ENCODE results near the gene MIB1. TPM values are rescaled to one million over a fixed set of nuclear protein-coding genes. Genes with fewer than 3 reads are reported as not detected.

Gene MIB1
- total RNA-seq, 1 experiment from 2014 or later: 48.8 TPM

DNA sequence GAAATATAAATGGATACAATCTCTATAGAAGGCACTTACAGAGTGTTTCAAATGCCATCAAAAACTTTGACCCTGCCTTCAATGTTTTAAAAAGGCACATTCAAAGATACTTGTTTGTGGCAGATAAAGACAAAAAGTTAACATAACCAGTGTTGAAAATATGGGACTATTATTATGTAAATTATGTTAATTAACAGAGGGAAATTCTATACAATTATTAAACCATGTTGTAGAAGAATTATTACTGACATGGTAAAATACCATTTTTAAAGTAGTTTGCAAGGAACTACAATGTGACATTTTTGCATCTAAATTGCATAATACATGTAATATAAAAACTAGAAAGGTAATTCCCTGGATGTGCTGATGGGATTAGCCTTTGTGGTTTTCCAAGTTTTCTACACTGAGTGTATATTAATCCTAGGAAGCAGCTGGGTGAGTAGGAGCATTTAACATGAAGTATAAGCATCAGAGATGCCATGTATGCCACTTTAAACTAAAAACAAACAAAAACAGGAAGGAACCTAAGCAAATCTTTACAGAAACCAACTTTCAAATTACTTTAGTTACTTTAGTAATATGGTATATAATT, 21.7 kb downstream of the MIB1 start:
- Mint-ChIP-seq H3K27me3 (ENCODE audit: low read depth) (no peaks in the 10 kb centered on the region), H3K4me1 (peaks cover 32% of the 10 kb centered on the region in 2 experiments), H3K4me3 (no peak overlapping the region), H3K27ac (peak overlapping the region in 1 of 3 experiments; percentile 60; a peak in 1 of 7 replicates), H3K9me3 (no peaks in the 10 kb centered on the region), H3K36me3 (ENCODE audit: insufficient read depth in 1 of 3, low read depth in 3 of 3) (peaks cover 16 to 18% (median 17%) of the 10 kb centered on the region in 3 experiments; a peak in 6 of 7 replicates)
- H3K4me1 ChIP-seq (ENCODE audit: insufficient read depth, low read length): peaks cover 2% of the 10 kb centered on the region; the same call in 1 of the 2 replicates
- H2BK12ac ChIP-seq (ENCODE audit: insufficient read length, low read depth, low read length): no peak overlapping the region
- no peak overlapping the region for H2BK20ac ChIP-seq (ENCODE audit: low read depth, low read length, poor library complexity, severe bottlenecking)
- no peak overlapping the region for H2AFZ ChIP-seq (ENCODE audit: low read length)
- no peak for DNase-seq
- TF ChIP-seq, protein P1, sequence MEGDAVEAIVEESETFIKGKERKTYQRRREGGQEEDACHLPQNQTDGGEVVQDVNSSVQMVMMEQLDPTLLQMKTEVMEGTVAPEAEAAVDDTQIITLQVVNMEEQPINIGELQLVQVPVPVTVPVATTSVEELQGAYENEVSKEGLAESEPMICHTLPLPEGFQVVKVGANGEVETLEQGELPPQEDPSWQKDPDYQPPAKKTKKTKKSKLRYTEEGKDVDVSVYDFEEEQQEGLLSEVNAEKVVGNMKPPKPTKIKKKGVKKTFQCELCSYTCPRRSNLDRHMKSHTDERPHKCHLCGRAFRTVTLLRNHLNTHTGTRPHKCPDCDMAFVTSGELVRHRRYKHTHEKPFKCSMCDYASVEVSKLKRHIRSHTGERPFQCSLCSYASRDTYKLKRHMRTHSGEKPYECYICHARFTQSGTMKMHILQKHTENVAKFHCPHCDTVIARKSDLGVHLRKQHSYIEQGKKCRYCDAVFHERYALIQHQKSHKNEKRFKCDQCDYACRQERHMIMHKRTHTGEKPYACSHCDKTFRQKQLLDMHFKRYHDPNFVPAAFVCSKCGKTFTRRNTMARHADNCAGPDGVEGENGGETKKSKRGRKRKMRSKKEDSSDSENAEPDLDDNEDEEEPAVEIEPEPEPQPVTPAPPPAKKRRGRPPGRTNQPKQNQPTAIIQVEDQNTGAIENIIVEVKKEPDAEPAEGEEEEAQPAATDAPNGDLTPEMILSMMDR (conservative IDR thresholded peaks at IDR 0.05): no peak
- H4K20me1 ChIP-seq (ENCODE audit: control insufficient read depth, insufficient read depth, insufficient read length): no peaks in the 10 kb centered on the region
- H3K23ac ChIP-seq (ENCODE audit: insufficient read length, low read depth, low read length): no peak overlapping the region
- no peaks in the 10 kb centered on the region for H3K27me3 ChIP-seq (ENCODE audit: insufficient read depth, low read length)
- no peak overlapping the region for H2BK5ac ChIP-seq (ENCODE audit: insufficient read length, low read length)
- H3K4ac ChIP-seq (ENCODE audit: low read depth, low read length): no peak overlapping the region
- H3K18ac ChIP-seq (ENCODE audit: insufficient read length, low read depth, low read length): no peak overlapping the region
- H3K4me2 ChIP-seq (ENCODE audit: insufficient read depth, insufficient read length, low read length): no peak overlapping the region
- H2AK5ac ChIP-seq (ENCODE audit: insufficient read length, low read length): no peak overlapping the region
- no peak overlapping the region for H3K27ac ChIP-seq (ENCODE audit: insufficient read length, low read depth, low read length)
- no peak overlapping the region for H4K91ac ChIP-seq (ENCODE audit: insufficient read length, low read depth, low read length)
- H3K9me3 ChIP-seq (ENCODE audit: control insufficient read depth, low read depth, low read length): no peaks in the 10 kb centered on the region
- no peak overlapping the region for H2BK15ac ChIP-seq (ENCODE audit: low read depth, low read length)
- H2BK120ac ChIP-seq (ENCODE audit: low read depth, low read length, poor library complexity, severe bottlenecking): no peak overlapping the region
- H3K79me1 ChIP-seq (ENCODE audit: insufficient read depth, low read depth, low read length, poor library complexity, severe bottlenecking): peaks cover 4% of the 10 kb centered on the region
- no peaks in the 10 kb centered on the region for H3K23me2 ChIP-seq (ENCODE audit: insufficient read length, low read depth, low read length, poor library complexity, severe bottlenecking)
- H3K14ac ChIP-seq (ENCODE audit: insufficient read depth, low read length): no peak overlapping the region
- no peak overlapping the region for H4K8ac ChIP-seq (replicated peaks; ENCODE audit: insufficient read length, low read depth, low read length)
- H4K5ac ChIP-seq (ENCODE audit: insufficient read length, low read depth, low read length): no peak overlapping the region
- peaks cover 8% of the 10 kb centered on the region; the same call in 1 of the 2 replicates for H3K79me2 ChIP-seq (ENCODE audit: insufficient read depth, low read length)
- no peak overlapping the region for H3T11ph ChIP-seq (ENCODE audit: low read length)
- H3K9ac ChIP-seq (ENCODE audit: extremely low read depth, insufficient read length, low read length): no peak overlapping the region
- no peak overlapping the region for H3K56ac ChIP-seq (ENCODE audit: insufficient read length, low read depth, low read length)

All from H9 (cell line).